OCI-LY1 (cell line): Measurements from ENCODE around the gene PRKCE.

Experiments
- H2AFZ ChIP-seq: fragments of 200-600 bp; sonication (generic), shearing (Covaris generic); 2 replicates; pipeline ENCODE4 v1.6.0; 2014; ENCODE audit warnings: antibody characterized with exemption, mild to moderate bottlenecking, low read length
- H3F3A ChIP-seq: fragments of 200-600 bp; sonication (generic), shearing (Covaris generic); 2 replicates; pipeline ENCODE4 v1.6.0; 2014; ENCODE audit warnings: mild to moderate bottlenecking, antibody characterized with exemption, low read length, moderate library complexity; ENCODE audit not compliant: insufficient read depth
- H3K27ac ChIP-seq: fragments of 200-600 bp; sonication (generic); 2 replicates; pipeline ENCODE4 v1.5.1; 2014; ENCODE audit warnings: low read length, mixed run types, mild to moderate bottlenecking, low read depth; ENCODE audit not compliant: poor library complexity, severe bottlenecking
- H3K27me3 ChIP-seq: fragments of 200-600 bp; sonication (generic); 2 replicates; pipeline ENCODE4 v1.6.0; 2014; ENCODE audit warnings: antibody characterized with exemption, mild to moderate bottlenecking, low read length, moderate library complexity; ENCODE audit not compliant: insufficient read depth
- H3K36me3 ChIP-seq: fragments of 200-600 bp; sonication (generic); 2 replicates; pipeline ENCODE4 v1.6.1; 2014; ENCODE audit warnings: mild to moderate bottlenecking, antibody characterized with exemption, low read length, moderate library complexity, mixed read lengths; ENCODE audit not compliant: insufficient read depth
- H3K4me1 ChIP-seq: fragments of 200-600 bp; sonication (generic); 2 replicates; pipeline ENCODE4 v1.5.1; 2014; ENCODE audit warnings: mild to moderate bottlenecking, low read length, moderate library complexity; ENCODE audit not compliant: insufficient read depth, severe bottlenecking
- H3K4me2 ChIP-seq: fragments of 200-600 bp; sonication (generic), shearing (Covaris generic); 2 replicates; pipeline ENCODE4 v1.6.1; 2014; ENCODE audit warnings: low read length
- H3K4me3 ChIP-seq: fragments of 200-600 bp; sonication (generic); 2 replicates; pipeline ENCODE4 v1.5.1; 2014; ENCODE audit warnings: low read length, low read depth, mild to moderate bottlenecking, mixed read lengths; ENCODE audit not compliant: poor library complexity, severe bottlenecking
- H3K79me2 ChIP-seq: fragments of 200-600 bp; shearing (Covaris generic); 2 replicates; pipeline ENCODE4 v1.6.1; 2016; ENCODE audit warnings: mixed run types, low read length, mixed read lengths; ENCODE audit not compliant: insufficient read depth
- H3K9ac ChIP-seq: fragments of 200-600 bp; sonication (generic), shearing (Covaris generic); 2 replicates; pipeline ENCODE4 v1.6.1; 2014; ENCODE audit warnings: mild to moderate bottlenecking, low read length, mixed read lengths
- H3K9me2 ChIP-seq: fragments of 200-600 bp; sonication (generic), shearing (Covaris generic); 2 replicates; pipeline ENCODE4 v1.6.1; 2014; ENCODE audit warnings: low read depth, mild to moderate bottlenecking, low read length, mixed read lengths
- H3K9me3 ChIP-seq: fragments of 200-600 bp; shearing (Covaris generic); 2 replicates; pipeline ENCODE4 v1.6.1; 2014; ENCODE audit warnings: low read length, mixed read lengths
- H4K20me1 ChIP-seq: fragments of 200-600 bp; sonication (generic), shearing (Covaris generic); 2 replicates; pipeline ENCODE4 v1.6.0; 2016; ENCODE audit warnings: mild to moderate bottlenecking, low read length; ENCODE audit not compliant: insufficient read depth
- EZH2 ChIP-seq: fragments of 200-600 bp; sonication (generic), shearing (Covaris generic); IDR thresholded peaks from 2 replicates; pipeline ENCODE4 v1.8.0; 2017; ENCODE audit warnings: borderline replicate concordance, mixed run types, mild to moderate bottlenecking, antibody characterized with exemption, low read length, moderate library complexity, mixed read lengths
- TF ChIP-seq, protein P1 (sequence below): fragments of 200-600 bp; sonication (generic), shearing (Covaris generic); IDR thresholded peaks from 2 replicates; pipeline ENCODE4 v1.5.1; 2017; ENCODE audit warnings: mild to moderate bottlenecking, antibody characterized with exemption, low read length, moderate library complexity, mixed read lengths

PRKCE gene

GRCh38 chr2:45697190-45697589 is 45.7 kb downstream of the PRKCE start:
- no peak overlapping the region for H3K4me3 ChIP-seq
- H3K36me3 ChIP-seq: no peaks in the 10 kb centered on the region
- H4K20me1 ChIP-seq: no peaks in the 10 kb centered on the region
- no peaks in the 10 kb centered on the region for H3K9me2 ChIP-seq
- no peak overlapping the region for H3K4me2 ChIP-seq
- no peak overlapping the region for H3K9ac ChIP-seq
- H3K27me3 ChIP-seq: no peaks in the 10 kb centered on the region
- no peaks in the 10 kb centered on the region for H3F3A ChIP-seq
- H2AFZ ChIP-seq: no peak overlapping the region
- H3K9me3 ChIP-seq: no peaks in the 10 kb centered on the region
- TF ChIP-seq EZH2: no peak
- TF ChIP-seq, protein P1, sequence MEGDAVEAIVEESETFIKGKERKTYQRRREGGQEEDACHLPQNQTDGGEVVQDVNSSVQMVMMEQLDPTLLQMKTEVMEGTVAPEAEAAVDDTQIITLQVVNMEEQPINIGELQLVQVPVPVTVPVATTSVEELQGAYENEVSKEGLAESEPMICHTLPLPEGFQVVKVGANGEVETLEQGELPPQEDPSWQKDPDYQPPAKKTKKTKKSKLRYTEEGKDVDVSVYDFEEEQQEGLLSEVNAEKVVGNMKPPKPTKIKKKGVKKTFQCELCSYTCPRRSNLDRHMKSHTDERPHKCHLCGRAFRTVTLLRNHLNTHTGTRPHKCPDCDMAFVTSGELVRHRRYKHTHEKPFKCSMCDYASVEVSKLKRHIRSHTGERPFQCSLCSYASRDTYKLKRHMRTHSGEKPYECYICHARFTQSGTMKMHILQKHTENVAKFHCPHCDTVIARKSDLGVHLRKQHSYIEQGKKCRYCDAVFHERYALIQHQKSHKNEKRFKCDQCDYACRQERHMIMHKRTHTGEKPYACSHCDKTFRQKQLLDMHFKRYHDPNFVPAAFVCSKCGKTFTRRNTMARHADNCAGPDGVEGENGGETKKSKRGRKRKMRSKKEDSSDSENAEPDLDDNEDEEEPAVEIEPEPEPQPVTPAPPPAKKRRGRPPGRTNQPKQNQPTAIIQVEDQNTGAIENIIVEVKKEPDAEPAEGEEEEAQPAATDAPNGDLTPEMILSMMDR: no peak
- H3K4me1 ChIP-seq: peaks cover 70% of the 10 kb centered on the region
- peaks cover 25% of the 10 kb centered on the region; the same call in 1 of the 2 replicates for H3K79me2 ChIP-seq
- H3K27ac ChIP-seq: peak overlapping the region; percentile 69

DNA sequence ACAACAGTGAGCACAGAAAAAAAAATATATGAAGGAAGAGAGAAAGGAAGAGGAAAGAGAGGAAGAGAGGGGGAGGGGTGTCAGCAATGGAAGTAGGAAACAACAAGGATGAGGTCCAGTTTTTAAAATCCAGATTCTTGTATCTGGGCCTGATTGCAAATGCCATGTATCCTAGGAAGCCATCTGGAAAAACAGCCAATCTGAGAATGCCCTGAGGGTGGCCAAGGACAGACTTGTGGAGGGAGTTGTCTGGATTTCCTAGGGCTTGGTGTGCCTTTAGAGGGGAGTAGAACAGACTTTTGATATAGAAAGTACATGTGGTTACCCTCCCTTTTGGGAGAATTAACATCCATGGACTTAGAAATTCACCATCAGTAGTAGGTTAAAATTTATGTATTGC is 47.1 kb downstream of the PRKCE start:
- Histone ChIP-seq H3K27ac (peak overlapping the region; percentile 69), H3K79me2 (peaks cover 17% of the 10 kb centered on the region; the same call in 1 of the 2 replicates), H3K9me2 (no peaks in the 10 kb centered on the region), H2AFZ (no peak overlapping the region), H3K4me1 (peaks cover 65% of the 10 kb centered on the region), H3F3A (no peaks in the 10 kb centered on the region), H3K9ac (no peak overlapping the region), H4K20me1 (no peaks in the 10 kb centered on the region), H3K4me2 (0 out of 2 replicates have a peak overlapping the region, but pooled peaks have one; percentile 4), H3K27me3 (no peaks in the 10 kb centered on the region), H3K9me3 (no peaks in the 10 kb centered on the region), H3K36me3 (no peaks in the 10 kb centered on the region), H3K4me3 (no peak overlapping the region)
- TF ChIP-seq, protein P1: no peak
- no peak for TF ChIP-seq EZH2

GRCh38 chr2:45699032-45699658 is 47.7 kb downstream of the PRKCE start:
- Histone ChIP-seq H3K9me2 (no peaks in the 10 kb centered on the region), H3K27ac (peak overlapping the region; percentile 69), H3K36me3 (peaks cover 5% of the 10 kb centered on the region; the same call in 1 of the 2 replicates), H3K4me1 (peaks cover 62% of the 10 kb centered on the region), H3K9ac (peak overlapping the region; percentile 33; the same call in 1 of the 2 replicates), H3K4me3 (no peak overlapping the region), H3F3A (no peaks in the 10 kb centered on the region), H2AFZ (no peak overlapping the region), H4K20me1 (no peaks in the 10 kb centered on the region), H3K9me3 (no peaks in the 10 kb centered on the region), H3K4me2 (peak overlapping the region; percentile 37), H3K79me2 (peaks cover 14% of the 10 kb centered on the region; the same call in 1 of the 2 replicates), H3K27me3 (no peaks in the 10 kb centered on the region)
- TF ChIP-seq, protein P1: no peak
- no peak for TF ChIP-seq EZH2
